Measurements from ENCODE around the gene HAT1. TPM values are rescaled to one million over a fixed set of nuclear protein-coding genes. Genes with fewer than 3 reads are reported as not detected.

Gene HAT1
- total RNA-seq, 1 experiment from 2014 or later: 74.3 TPM

GRCh38 chr2:171910494-171910893, 11.8 kb upstream of the HAT1 start:
- BruUV-seq (replicated peaks): no TSS peak

GRCh38 chr2:171913517-171913916, 8.7 kb upstream of the HAT1 start:
- Mint-ChIP-seq H3K27ac (ENCODE audit: unreplicated experiment) (no peak overlapping the region), H3K4me1 (ENCODE audit: low read depth, unreplicated experiment) (no peaks in the 10 kb centered on the region), H3K4me3 (ENCODE audit: unreplicated experiment) (no peak overlapping the region), H3K36me3 (ENCODE audit: insufficient read depth, unreplicated experiment) (no peaks in the 10 kb centered on the region), H3K27me3 (ENCODE audit: insufficient read depth, unreplicated experiment) (no peaks in the 10 kb centered on the region), H3K9me3 (ENCODE audit: unreplicated experiment) (no peaks in the 10 kb centered on the region)
- Histone ChIP-seq H3K4me3 (ENCODE audit: low read depth, low read length) (no peak overlapping the region), H3K9me3 (peaks cover 12% of the 10 kb centered on the region), H3K36me3 (ENCODE audit: control insufficient read depth, insufficient read depth, low read length) (no peaks in the 10 kb centered on the region), H3K4me1 (no peaks in the 10 kb centered on the region), H3K27me3 (replicated peaks; ENCODE audit: control insufficient read depth, insufficient read depth, low read length) (no peaks in the 10 kb centered on the region)
- intact Hi-C loops (cut with micrococcal nuclease; ENCODE audit: unreplicated experiment): no loop called here
- DNase-seq: no peak
- ChIA-PET CTCF (no interaction called here), POLR2A (interaction anchor here (0.5 kb wide), 1 partner anchor 342 kb away, joined by 3 read pairs; no protein-coding TSS in a partner anchor)
- BruUV-seq (replicated peaks): no TSS peak
- TF ChIP-seq CTCF (IDR thresholded peaks at IDR 0.05; ENCODE audit: insufficient read depth in 1 of 2, low read depth in 1 of 2, low read length in 1 of 2, severe bottlenecking in 1 of 2, unreplicated experiment in 1 of 2): no peak

More at GRCh38 chr2:171910494-171910893, 11.8 kb upstream of the HAT1 start:
- H3K27ac Mint-ChIP-seq (ENCODE audit: unreplicated experiment): no peak overlapping the region
- no peaks in the 10 kb centered on the region for H3K36me3 ChIP-seq (ENCODE audit: control insufficient read depth, insufficient read depth, low read length)
- DNase-seq: no peak
- no peaks in the 10 kb centered on the region for H3K9me3 Mint-ChIP-seq (ENCODE audit: unreplicated experiment)
- no peak overlapping the region for H3K4me3 Mint-ChIP-seq (ENCODE audit: unreplicated experiment)
- no peaks in the 10 kb centered on the region for H3K36me3 Mint-ChIP-seq (ENCODE audit: insufficient read depth, unreplicated experiment)
- ChIA-PET POLR2A (no interaction called here), CTCF (no interaction called here)
- peaks cover 12% of the 10 kb centered on the region for H3K9me3 ChIP-seq
- no peaks in the 10 kb centered on the region for H3K4me1 Mint-ChIP-seq (ENCODE audit: low read depth, unreplicated experiment)
- TF ChIP-seq CTCF (IDR thresholded peaks at IDR 0.05; ENCODE audit: insufficient read depth in 1 of 2, low read depth in 1 of 2, low read length in 1 of 2, severe bottlenecking in 1 of 2, unreplicated experiment in 1 of 2): no peak
- intact Hi-C loops (cut with micrococcal nuclease; ENCODE audit: unreplicated experiment): no loop called here
- H3K4me1 ChIP-seq: no peaks in the 10 kb centered on the region
- H3K27me3 ChIP-seq (replicated peaks; ENCODE audit: control insufficient read depth, insufficient read depth, low read length): no peaks in the 10 kb centered on the region
- peaks cover 2% of the 10 kb centered on the region for H3K27me3 Mint-ChIP-seq (ENCODE audit: insufficient read depth, unreplicated experiment)
- no peak overlapping the region for H3K4me3 ChIP-seq (ENCODE audit: low read depth, low read length)

DNA sequence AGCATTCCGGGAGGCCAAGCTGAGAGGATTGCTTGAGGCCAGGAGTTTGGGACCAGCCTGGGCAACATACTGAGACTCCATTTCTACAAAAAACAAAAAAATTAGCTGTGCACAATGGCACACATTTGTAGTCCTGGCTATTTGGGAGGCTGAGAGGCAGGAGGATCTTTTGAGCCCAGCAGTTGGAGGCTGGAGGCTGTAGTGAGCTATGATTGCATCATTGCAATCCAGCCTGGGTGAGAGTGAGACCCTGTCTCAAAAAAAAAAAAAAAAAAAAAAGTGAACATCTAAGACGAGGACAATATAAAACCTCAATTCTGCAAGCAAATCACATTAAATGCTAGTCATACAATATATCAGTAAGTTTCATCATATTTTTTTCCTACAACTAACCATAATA, 2.8 kb upstream of the HAT1 start:
- no peaks in the 10 kb centered on the region for H3K27me3 Mint-ChIP-seq (ENCODE audit: insufficient read depth, unreplicated experiment)
- no peak for DNase-seq
- no peak overlapping the region for H3K27ac Mint-ChIP-seq (ENCODE audit: unreplicated experiment)
- H3K4me3 Mint-ChIP-seq (ENCODE audit: unreplicated experiment): no peak overlapping the region
- H3K36me3 Mint-ChIP-seq (ENCODE audit: insufficient read depth, unreplicated experiment): peaks cover 11% of the 10 kb centered on the region
- Histone ChIP-seq H3K4me1 (peaks cover 15% of the 10 kb centered on the region), H3K4me3 (ENCODE audit: low read depth, low read length) (no peak overlapping the region), H3K27me3 (replicated peaks; ENCODE audit: control insufficient read depth, insufficient read depth, low read length) (no peaks in the 10 kb centered on the region), H3K36me3 (ENCODE audit: control insufficient read depth, insufficient read depth, low read length) (no peaks in the 10 kb centered on the region), H3K9me3 (no peaks in the 10 kb centered on the region)
- H3K9me3 Mint-ChIP-seq (ENCODE audit: unreplicated experiment): no peaks in the 10 kb centered on the region
- H3K4me1 Mint-ChIP-seq (ENCODE audit: low read depth, unreplicated experiment): peaks cover 9% of the 10 kb centered on the region
- TF ChIP-seq CTCF (IDR thresholded peaks at IDR 0.05; ENCODE audit: insufficient read depth in 1 of 2, low read depth in 1 of 2, low read length in 1 of 2, severe bottlenecking in 1 of 2, unreplicated experiment in 1 of 2): no peak
- ChIA-PET CTCF (no interaction called here), POLR2A (no interaction called here)
- no TSS peak for BruUV-seq (replicated peaks)
- intact Hi-C loops (cut with micrococcal nuclease; ENCODE audit: unreplicated experiment): no loop called here

All from Caco-2 (cell line).